K562 (cell line): ENCODE data around the gene ALG8. TPM values are rescaled to one million over a fixed set of nuclear protein-coding genes. Genes with fewer than 3 reads are reported as not detected.

ENCODE experiments used
- CBX5 ChIP-seq: IDR thresholded peaks from 2 replicates; pipeline ENCODE4 v1.6.1; 2014; ENCODE audit warnings: low read depth, borderline replicate concordance
- CEBPB ChIP-seq: fragments of 450-650 bp; IDR thresholded peaks from 2 replicates; pipeline ENCODE4 v1.6.1; 2016; ENCODE audit warnings: missing genetic modification characterization, missing compliant biosample characterization
- CREB3 ChIP-seq: fragments of 450-650 bp; conservative IDR thresholded peaks from 2 replicates; pipeline ENCODE4 v1.6.1; 2016; ENCODE audit warnings: missing genetic modification characterization, low read depth, mild to moderate bottlenecking, missing compliant biosample characterization, moderate library complexity
- FOXM1 ChIP-seq, 2 experiments: fragments of 450-650 bp in 1 of 2; sonication (generic) in 1 of 2; formaldehyde crosslinking in 1 of 2; IDR thresholded peaks; 2 replicates each; pipeline versions ENCODE4 v1.6.1 to v1.9.0; 2017 to 2022; ENCODE audit warnings: low read depth in 2 of 2, mild to moderate bottlenecking in 2 of 2, missing genetic modification reagents in 1 of 2, moderate library complexity in 1 of 2
- HIVEP1 ChIP-seq: fragments of 250-450 bp; sonication (Bioruptor Pico); IDR thresholded peaks from 2 replicates; pipeline ENCODE4 v1.4.0; 2020; ENCODE audit warnings: mild to moderate bottlenecking
- PHTF2 ChIP-seq: fragments of 250-450 bp; sonication (Bioruptor Pico); IDR thresholded peaks from 2 replicates; pipeline ENCODE4 v1.5.0; 2021; ENCODE audit warnings: mild to moderate bottlenecking
- USF2 ChIP-seq: sonication (generic); formaldehyde crosslinking; IDR thresholded peaks from 2 replicates; pipeline ENCODE4 v1.5.0; 2020; ENCODE audit warnings: missing genetic modification reagents
- XRCC5 ChIP-seq: fragments of 200-400 bp; formaldehyde crosslinking; IDR thresholded peaks from 2 replicates; pipeline ENCODE4 v1.6.1; 2017; ENCODE audit warnings: low read depth, mild to moderate bottlenecking, low read length
- ZNF408 ChIP-seq: fragments of 250-450 bp; sonication (Bioruptor Pico); IDR thresholded peaks from 2 replicates; pipeline ENCODE4 v1.4.0; 2020; ENCODE audit warnings: low read depth, mild to moderate bottlenecking, moderate library complexity
- polyA plus RNA-seq, 8 experiments: library from polyadenylated mRNA; depleted of rRNA in 4 of 8; stranded (reverse) in 5 of 8; unstranded in 3 of 8; fragments of >200 nt; fragmentation: Nextera tagmentation in 2 of 8; fragmentation: Illumina TruSeq in 1 of 8; extraction: Ambion mirVana in 2 of 8; extraction: Trizol in 1 of 8; gene quantifications; 2 replicates each; pipeline versions ENCODE4 v1.2.1 to v1.2.3, GENCODE V29; 2011 to 2014; ENCODE audit warnings: inconsistent platforms in 1 of 8, missing spikeins in 1 of 8
- total RNA-seq, 7 experiments: library from RNA; depleted of rRNA in 6 of 7; stranded (reverse); fragments of >200 nt in 6 of 7; fragmentation: Illumina TruSeq in 2 of 7; extraction: Trizol in 2 of 7; gene quantifications; 2 replicates each; pipeline versions ENCODE4 v1.2.1 to v1.2.3, GENCODE V29; 2011 to 2021; ENCODE audit warnings: low replicate concordance in 1 of 7
- TF ChIP-seq, protein P1 (sequence below), 3 experiments: fragments of 200-800 bp in 1 of 3; fragments of 250-450 bp in 1 of 3; fragments of 450-650 bp in 1 of 3; sonication (Bioruptor Pico) in 1 of 3; sonication (Bioruptor generic) in 1 of 3; formaldehyde crosslinking in 1 of 3; IDR thresholded peaks; 2 replicates each; pipeline versions ENCODE4 v1.6.1 to v1.8.0; 2016 to 2022; ENCODE audit warnings: mild to moderate bottlenecking in 2 of 3, missing genetic modification characterization in 2 of 3, missing compliant biosample characterization in 1 of 3, moderate library complexity in 1 of 3
- TF ChIP-seq, protein P2 (sequence below): fragments of 250-450 bp; sonication (Bioruptor Pico); IDR thresholded peaks from 2 replicates; pipeline ENCODE4 v1.4.0; 2020; ENCODE audit warnings: mild to moderate bottlenecking

Gene ALG8
- total and polyA plus RNA-seq, 9 of the 15 experiments (the other 6 are each of a cell fraction or from before 2014, with no cell fraction given) = 59.3 to 189 (median 106) TPM

DNA sequence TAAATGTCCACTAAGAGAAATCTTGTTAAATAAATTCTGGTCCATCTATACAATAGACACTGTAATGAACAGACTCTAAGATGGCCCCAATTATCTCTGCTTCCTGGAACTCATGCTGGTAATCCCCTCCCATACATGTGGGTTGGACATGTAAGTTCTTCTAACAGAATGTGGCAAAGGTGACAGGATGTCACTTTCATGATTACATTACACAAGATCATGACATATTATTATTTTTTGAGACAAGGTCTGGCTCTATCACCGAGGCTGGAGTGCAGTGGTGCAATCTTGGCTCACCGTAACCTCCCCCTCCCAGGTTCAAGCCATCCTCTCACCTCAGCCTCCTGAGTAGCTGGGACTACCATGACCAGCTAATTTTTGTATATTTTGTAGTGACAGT, 45.2 kb downstream of the ALG8 start (continued):
- TF ChIP-seq, protein P1, sequence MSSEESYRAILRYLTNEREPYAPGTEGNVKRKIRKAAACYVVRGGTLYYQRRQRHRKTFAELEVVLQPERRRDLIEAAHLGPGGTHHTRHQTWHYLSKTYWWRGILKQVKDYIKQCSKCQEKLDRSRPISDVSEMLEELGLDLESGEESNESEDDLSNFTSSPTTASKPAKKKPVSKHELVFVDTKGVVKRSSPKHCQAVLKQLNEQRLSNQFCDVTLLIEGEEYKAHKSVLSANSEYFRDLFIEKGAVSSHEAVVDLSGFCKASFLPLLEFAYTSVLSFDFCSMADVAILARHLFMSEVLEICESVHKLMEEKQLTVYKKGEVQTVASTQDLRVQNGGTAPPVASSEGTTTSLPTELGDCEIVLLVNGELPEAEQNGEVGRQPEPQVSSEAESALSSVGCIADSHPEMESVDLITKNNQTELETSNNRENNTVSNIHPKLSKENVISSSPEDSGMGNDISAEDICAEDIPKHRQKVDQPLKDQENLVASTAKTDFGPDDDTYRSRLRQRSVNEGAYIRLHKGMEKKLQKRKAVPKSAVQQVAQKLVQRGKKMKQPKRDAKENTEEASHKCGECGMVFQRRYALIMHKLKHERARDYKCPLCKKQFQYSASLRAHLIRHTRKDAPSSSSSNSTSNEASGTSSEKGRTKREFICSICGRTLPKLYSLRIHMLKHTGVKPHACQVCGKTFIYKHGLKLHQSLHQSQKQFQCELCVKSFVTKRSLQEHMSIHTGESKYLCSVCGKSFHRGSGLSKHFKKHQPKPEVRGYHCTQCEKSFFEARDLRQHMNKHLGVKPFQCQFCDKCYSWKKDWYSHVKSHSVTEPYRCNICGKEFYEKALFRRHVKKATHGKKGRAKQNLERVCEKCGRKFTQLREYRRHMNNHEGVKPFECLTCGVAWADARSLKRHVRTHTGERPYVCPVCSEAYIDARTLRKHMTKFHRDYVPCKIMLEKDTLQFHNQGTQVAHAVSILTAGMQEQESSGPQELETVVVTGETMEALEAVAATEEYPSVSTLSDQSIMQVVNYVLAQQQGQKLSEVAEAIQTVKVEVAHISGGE (CRISPR knock-in tag; IDR thresholded peaks at IDR 0.05) = no peak
- TF ChIP-seq FOXM1 (IDR thresholded peaks at IDR 0.05; ENCODE audit: low read depth) = no peak
- TF ChIP-seq FOXM1 (CRISPR knock-in tag; IDR thresholded peaks at IDR 0.05; ENCODE audit: low read depth) = no peak
- no peak for TF ChIP-seq CREB3 (tag)
- TF ChIP-seq CBX5 = no peak
- no peak for TF ChIP-seq HIVEP1 (CRISPR knock-in tag)
- no peak for TF ChIP-seq PHTF2 (CRISPR knock-in tag)
- TF ChIP-seq XRCC5 = no peak
- TF ChIP-seq ZNF408 = no peak
- no peak for TF ChIP-seq USF2 (CRISPR knock-in tag)
- TF ChIP-seq CEBPB = peak; percentile 59
- TF ChIP-seq, protein P2, sequence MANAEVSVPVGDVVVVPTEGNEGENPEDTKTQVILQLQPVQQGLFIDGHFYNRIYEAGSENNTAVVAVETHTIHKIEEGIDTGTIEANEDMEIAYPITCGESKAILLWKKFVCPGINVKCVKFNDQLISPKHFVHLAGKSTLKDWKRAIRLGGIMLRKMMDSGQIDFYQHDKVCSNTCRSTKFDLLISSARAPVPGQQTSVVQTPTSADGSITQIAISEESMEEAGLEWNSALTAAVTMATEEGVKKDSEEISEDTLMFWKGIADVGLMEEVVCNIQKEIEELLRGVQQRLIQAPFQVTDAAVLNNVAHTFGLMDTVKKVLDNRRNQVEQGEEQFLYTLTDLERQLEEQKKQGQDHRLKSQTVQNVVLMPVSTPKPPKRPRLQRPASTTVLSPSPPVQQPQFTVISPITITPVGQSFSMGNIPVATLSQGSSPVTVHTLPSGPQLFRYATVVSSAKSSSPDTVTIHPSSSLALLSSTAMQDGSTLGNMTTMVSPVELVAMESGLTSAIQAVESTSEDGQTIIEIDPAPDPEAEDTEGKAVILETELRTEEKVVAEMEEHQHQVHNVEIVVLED (CRISPR knock-in tag) = no peak
- TF ChIP-seq, all 486 proteins: peak for 5
